Osteocyte (in vitro differentiated cells): ENCODE measurements around the gene ADH4. TPM values are rescaled to one million over a fixed set of nuclear protein-coding genes. Genes with fewer than 3 reads are reported as not detected.
"Not testable (repeated sequence)": the region's sequence is repeated elsewhere in the genome, so short reads cannot be mapped to it uniquely, and the experiment has no call there.

Experiments used
- DNase-seq: peaks from one replicate; pipeline ENCODE4 v3.0.0; 2021; ENCODE audit warnings: mixed read lengths; ENCODE audit not compliant: unreplicated experiment; ENCODE audit errors: extremely low spot score
- H3K27ac Mint-ChIP-seq: one replicate; pipeline ENCODE4 v1.8.0; 2021; ENCODE audit warnings: mild to moderate bottlenecking, mixed read lengths; ENCODE audit not compliant: unreplicated experiment
- H3K27me3 Mint-ChIP-seq: one replicate; pipeline ENCODE4 v1.8.0; 2021; ENCODE audit warnings: mixed read lengths; ENCODE audit not compliant: unreplicated experiment
- H3K36me3 Mint-ChIP-seq: one replicate; pipeline ENCODE4 v1.8.0; 2021; ENCODE audit warnings: mixed read lengths; ENCODE audit not compliant: unreplicated experiment
- H3K4me1 Mint-ChIP-seq: one replicate; pipeline ENCODE4 v1.8.0; 2021; ENCODE audit warnings: mixed read lengths; ENCODE audit not compliant: unreplicated experiment
- H3K4me3 Mint-ChIP-seq: one replicate; pipeline ENCODE4 v1.8.0; 2021; ENCODE audit warnings: mild to moderate bottlenecking, moderate library complexity, mixed read lengths; ENCODE audit not compliant: unreplicated experiment
- H3K9me3 Mint-ChIP-seq: one replicate; pipeline ENCODE4 v1.8.0; 2021; ENCODE audit warnings: mixed read lengths; ENCODE audit not compliant: unreplicated experiment
- total RNA-seq: library from RNA; stranded (reverse); gene quantifications from 2 replicates; pipeline ENCODE4 v1.2.1, GENCODE V29; 2021
- TF ChIP-seq, protein P1 (sequence below): fragments of 200-600 bp; sonication (generic); IDR thresholded peaks from 2 replicates; pipeline ENCODE4 v1.5.0; 2021; ENCODE audit warnings: antibody characterized with exemption, mild to moderate bottlenecking, moderate library complexity

The ADH4 gene
- total RNA-seq, 1 donor from 2014 or later: not detected

DNA sequence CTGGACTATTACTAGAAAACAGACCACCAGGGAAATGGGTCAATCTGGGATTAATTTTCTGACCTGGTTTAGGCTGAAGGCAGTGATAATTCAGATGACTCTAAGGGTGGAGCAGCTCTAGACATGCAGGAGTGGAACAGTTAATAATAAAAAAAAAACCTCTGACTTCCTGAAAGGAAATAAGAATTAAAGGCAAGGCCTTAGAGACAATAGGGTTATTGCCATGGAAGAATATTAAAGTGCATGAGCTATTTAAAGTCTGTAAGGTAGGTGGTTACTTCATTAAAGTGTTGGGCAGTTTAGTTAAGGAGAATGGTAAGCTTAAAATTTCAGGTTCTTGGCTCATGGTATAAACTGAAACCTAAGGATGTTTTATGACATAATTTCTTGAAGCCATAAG lies 40.9 kb downstream of the ADH4 start:
- Mint-ChIP-seq H3K27ac (no peak overlapping the region), H3K4me3 (no peak overlapping the region), H3K27me3 (no peaks in the 10 kb centered on the region), H3K36me3 (peaks cover 2% of the 10 kb centered on the region), H3K9me3 (no peaks in the 10 kb centered on the region), H3K4me1 (peaks cover 4% of the 10 kb centered on the region)
- TF ChIP-seq, protein P1, sequence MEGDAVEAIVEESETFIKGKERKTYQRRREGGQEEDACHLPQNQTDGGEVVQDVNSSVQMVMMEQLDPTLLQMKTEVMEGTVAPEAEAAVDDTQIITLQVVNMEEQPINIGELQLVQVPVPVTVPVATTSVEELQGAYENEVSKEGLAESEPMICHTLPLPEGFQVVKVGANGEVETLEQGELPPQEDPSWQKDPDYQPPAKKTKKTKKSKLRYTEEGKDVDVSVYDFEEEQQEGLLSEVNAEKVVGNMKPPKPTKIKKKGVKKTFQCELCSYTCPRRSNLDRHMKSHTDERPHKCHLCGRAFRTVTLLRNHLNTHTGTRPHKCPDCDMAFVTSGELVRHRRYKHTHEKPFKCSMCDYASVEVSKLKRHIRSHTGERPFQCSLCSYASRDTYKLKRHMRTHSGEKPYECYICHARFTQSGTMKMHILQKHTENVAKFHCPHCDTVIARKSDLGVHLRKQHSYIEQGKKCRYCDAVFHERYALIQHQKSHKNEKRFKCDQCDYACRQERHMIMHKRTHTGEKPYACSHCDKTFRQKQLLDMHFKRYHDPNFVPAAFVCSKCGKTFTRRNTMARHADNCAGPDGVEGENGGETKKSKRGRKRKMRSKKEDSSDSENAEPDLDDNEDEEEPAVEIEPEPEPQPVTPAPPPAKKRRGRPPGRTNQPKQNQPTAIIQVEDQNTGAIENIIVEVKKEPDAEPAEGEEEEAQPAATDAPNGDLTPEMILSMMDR: no peak
- DNase-seq: no peak

DNA sequence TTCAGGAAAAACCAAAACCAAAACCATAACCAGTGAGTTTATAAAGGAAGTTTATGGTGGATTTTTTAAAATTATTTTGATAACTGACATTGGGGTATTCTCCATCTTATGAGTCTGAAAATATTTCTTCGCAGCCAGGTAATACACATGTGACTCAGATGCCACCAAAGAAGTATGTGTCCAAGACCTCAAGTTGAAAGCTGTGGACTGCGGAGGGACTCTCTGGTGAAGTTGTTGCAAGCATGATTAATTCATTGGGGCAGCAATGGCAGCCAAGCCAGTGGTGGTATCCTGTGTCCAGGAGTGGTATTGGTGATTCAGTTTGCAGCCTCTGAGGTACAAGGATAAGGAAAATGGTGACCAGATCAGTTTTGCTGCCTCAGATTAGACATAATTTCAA lies 41.5 kb downstream of the ADH4 start:
- Mint-ChIP-seq H3K27ac (no peak overlapping the region), H3K36me3 (peaks cover 2% of the 10 kb centered on the region), H3K9me3 (no peaks in the 10 kb centered on the region), H3K4me3 (no peak overlapping the region), H3K4me1 (peaks cover 4% of the 10 kb centered on the region), H3K27me3 (no peaks in the 10 kb centered on the region)
- TF ChIP-seq, protein P1: no peak
- no peak for DNase-seq

DNA sequence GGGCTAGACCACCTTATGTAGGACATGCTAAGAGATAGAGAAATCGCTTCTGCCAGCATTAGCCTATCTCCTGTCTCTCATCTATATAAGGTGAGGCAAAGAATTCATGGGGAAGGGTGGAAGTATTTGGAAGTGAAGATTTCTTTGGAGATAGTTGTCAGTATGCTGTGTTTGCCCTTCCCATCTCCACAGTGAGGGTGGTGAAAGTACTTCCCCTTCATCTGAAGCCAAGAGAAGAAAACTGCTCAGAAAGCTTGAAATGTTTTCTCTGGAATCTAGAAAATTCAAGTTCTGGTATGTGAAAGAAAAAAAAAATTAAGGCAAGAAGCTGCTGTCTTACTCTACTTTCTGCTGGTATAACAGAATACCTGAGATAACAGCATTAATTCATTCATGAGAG lies 43.2 kb downstream of the ADH4 start:
- DNase-seq: no peak
- Mint-ChIP-seq H3K36me3 (peaks cover 2% of the 10 kb centered on the region), H3K9me3 (no peaks in the 10 kb centered on the region), H3K27ac (no peak overlapping the region), H3K27me3 (no peaks in the 10 kb centered on the region), H3K4me1 (peaks cover 4% of the 10 kb centered on the region), H3K4me3 (no peak overlapping the region)
- TF ChIP-seq, protein P1: no peak

GRCh38 chr4:99099814-99100213 lies 44.3 kb downstream of the ADH4 start:
- H3K27ac Mint-ChIP-seq: not testable (repeated sequence)

GRCh38 chr4:99099311-99099710 lies 44.8 kb downstream of the ADH4 start:
- Mint-ChIP-seq H3K4me3 (no peak overlapping the region), H3K36me3 (peaks cover 2% of the 10 kb centered on the region), H3K27ac (no peak overlapping the region), H3K4me1 (peaks cover 4% of the 10 kb centered on the region), H3K9me3 (no peaks in the 10 kb centered on the region), H3K27me3 (no peaks in the 10 kb centered on the region)
- TF ChIP-seq, protein P1: no peak
- DNase-seq: no peak

More at GRCh38 chr4:99099814-99100213, 44.3 kb downstream of the ADH4 start:
- H3K27me3 Mint-ChIP-seq, H3K4me1 Mint-ChIP-seq, H3K9me3 Mint-ChIP-seq, H3K36me3 Mint-ChIP-seq, DNase-seq, H3K4me3 Mint-ChIP-seq: not testable (repeated sequence)

DNA sequence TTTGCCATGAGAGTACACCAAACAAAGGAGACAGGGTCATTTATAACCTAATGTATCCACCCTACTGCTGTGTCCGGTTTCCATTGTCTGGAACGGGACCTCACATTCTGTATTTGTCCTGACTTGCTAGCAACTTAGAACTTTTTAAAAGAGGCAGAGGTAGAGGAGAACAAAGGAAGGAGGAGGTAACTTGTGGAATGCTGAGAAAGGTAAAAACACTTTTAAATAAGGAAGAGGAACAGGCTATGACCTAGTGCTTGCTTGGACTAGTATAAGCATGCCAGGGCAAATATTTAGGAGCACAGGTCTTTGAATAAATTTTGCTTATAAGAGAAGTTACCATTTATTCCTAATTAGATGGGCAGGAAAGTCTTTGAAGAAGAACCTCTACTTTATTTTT lies 52.3 kb downstream of the ADH4 start:
- Mint-ChIP-seq H3K27ac (peak overlapping the region; percentile 90), H3K4me1 (peaks cover 33% of the 10 kb centered on the region)
- not testable (repeated sequence) for DNase-seq, H3K27me3 Mint-ChIP-seq, H3K36me3 Mint-ChIP-seq, H3K9me3 Mint-ChIP-seq, H3K4me3 Mint-ChIP-seq
